Pancreas (tissue), 10 donors: ENCODE measurements around the gene ZNF438. TPM values are rescaled to one million over a fixed set of nuclear protein-coding genes. Genes with fewer than 3 reads are reported as not detected.
A peak's percentile ranks its signal among the peaks of the same experiment; 100 is the strongest.

Source experiments
- ATAC-seq, 4 donors: fragments of 200-7000 bp; cut with Tn5 transposase; one replicate each; pipeline versions ENCODE4 v1.8.0 to v1.9.1; 2020; ENCODE audit warnings: mild to moderate bottlenecking in 4 of 4, moderate library complexity in 4 of 4
- DNase-seq, 6 donors: peaks; one replicate each; pipeline ENCODE4 v3.0.0-alpha.2; 2020
- FAIRE-seq: peaks from 2 replicates; lab custom pipeline; 2012; peaks lifted over from hg19 to GRCh38; lab: Jason Lieb, UNC
- H3K27ac ChIP-seq, 4 donors: fragments of 200-600 bp; sonication (generic); 1 replicate in 3 of 4; 2 replicates in 1 of 4; pipeline versions ENCODE4 v1.5.0 to v1.8.0; 2020
- H3K27me3 ChIP-seq, 4 donors: fragments of 200-600 bp; one replicate each; pipeline ENCODE4 v1.8.0; 2021
- H3K36me3 ChIP-seq, 3 donors: fragments of 200-600 bp; sonication (generic) in 1 of 3; one replicate each; pipeline versions ENCODE4 v1.5.0 to v1.8.0; 2020 to 2021
- H3K4me1 ChIP-seq, 3 donors: fragments of 200-600 bp; one replicate each; pipeline ENCODE4 v1.8.0; 2021
- H3K4me3 ChIP-seq, 4 donors: fragments of 200-600 bp; sonication (generic) in 2 of 4; one replicate each; pipeline versions ENCODE4 v1.5.0 to v1.8.0; 2020 to 2021
- H3K9me3 ChIP-seq, 4 donors: fragments of 200-600 bp; one replicate each; pipeline ENCODE4 v1.8.0; 2021
- whole genome bisulfite sequencing, 2 donors: extraction: QIAGEN DNeasy Blood & Tissue Kit; methylation state at CpG; one replicate each; pipeline ENCODE4 v1.1.7; 2013; 5-methylcytosine and 5-hydroxymethylcytosine counted together
- intact Hi-C, 3 donors: fragments of 100-400 bp; cut with DNase I; formaldehyde crosslinking; loops; one replicate each; pipeline versions ENCODE4 v1.11.1 to v1.14.2; 2022
- polyA plus RNA-seq, 2 donors: library from polyadenylated mRNA; stranded (reverse); fragments of 200-250 nt; gene quantifications; one replicate each; pipeline ENCODE4 v1.2.3, GENCODE V29; 2013
- total RNA-seq, 6 donors: library from RNA; stranded (reverse); fragmentation: NEBNext Ultra II Directional in 4 of 6; extraction: Animal tissue kit (Norgen Biotek cat#: 25700) in 4 of 6; gene quantifications; one replicate each; pipeline versions ENCODE4 v1.2.1 to v1.2.4, GENCODE V29; 2021 to 2023
- TF ChIP-seq, protein P1 (sequence below), 4 donors: fragments of 200-600 bp; sonication (generic) in 3 of 4; IDR thresholded peaks; one replicate each; pipeline versions ENCODE4 v1.5.0 to v1.8.0; 2021; ENCODE audit warnings: antibody characterized with exemption in 4 of 4
- donor health status: healthy with polysubstance abuse.
- donor health status: DM: no; HTN: no; CAD: no; lungs with moderate emphysema.
- donor health status: DM: no; HTN: no; CAD: no.
- donor health status: control.
- donor health status: control.
- donor health status: Bipolar disorder and iron deficiency.
- donor health status: DM: yes; HTN: yes; CAD: no.
- donor health status: DM: no; HTN: no; CAD: no.
- donor health status: DM: no; HTN: no; CAD: no.
- donor health status: DM: yes; HTN: yes; CAD: no.

ZNF438 gene
- total and polyA plus RNA-seq, 8 donors: 1.5 to 4.8 (median 2.5) TPM

DNA sequence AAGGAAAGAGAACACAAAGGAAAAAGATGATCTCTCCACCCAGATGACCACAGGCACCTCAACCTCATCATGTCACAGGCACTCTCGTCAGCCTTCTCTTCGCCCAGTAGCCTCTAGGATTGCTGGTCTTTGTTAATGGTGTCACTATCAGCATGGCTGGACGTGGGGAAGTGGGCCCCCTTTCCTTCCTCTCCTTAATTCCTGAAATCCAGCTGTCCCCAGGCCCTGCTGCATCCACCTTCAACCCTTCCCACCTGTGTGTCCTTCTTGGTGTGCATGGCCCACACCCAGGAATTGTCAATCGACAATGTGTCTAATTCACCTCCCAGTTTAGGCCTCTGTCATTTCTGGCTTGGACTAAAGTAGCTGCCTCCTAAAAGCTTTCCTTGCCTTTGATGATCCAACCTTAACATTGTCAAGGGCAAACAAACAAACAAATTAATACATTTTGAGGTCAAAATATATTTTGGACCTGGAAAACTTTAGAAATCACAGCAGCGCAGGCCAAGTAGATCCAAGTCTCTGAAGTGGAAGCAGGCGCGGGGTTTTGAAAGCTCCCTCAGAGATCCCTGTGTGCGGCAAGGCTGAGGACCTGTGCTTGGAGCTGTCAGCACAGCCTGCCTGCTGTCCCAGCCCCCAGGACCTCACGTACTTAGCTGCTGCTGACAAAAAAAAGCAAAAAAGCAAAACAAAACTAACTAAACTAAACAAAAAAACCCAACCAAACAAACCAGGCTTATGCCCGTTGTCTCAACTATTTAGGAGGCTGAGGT lies 208.8 kb downstream of the ZNF438 start:
- intact Hi-C loops: no loop called here
- FAIRE-seq (no peak), DNase-seq (no peak), ATAC-seq (no peak)
- 82 to 84% methylated on average over 10 of the region's 10 CpGs for whole genome bisulfite sequencing, 2 donors
- no peaks in the 10 kb centered on the region for H3K27me3 ChIP-seq
- H3K4me3 ChIP-seq: no peak overlapping the region
- H3K4me1 ChIP-seq: no peaks in the 10 kb centered on the region
- no peaks in the 10 kb centered on the region for H3K9me3 ChIP-seq
- no peak overlapping the region for H3K27ac ChIP-seq
- TF ChIP-seq, protein P1, sequence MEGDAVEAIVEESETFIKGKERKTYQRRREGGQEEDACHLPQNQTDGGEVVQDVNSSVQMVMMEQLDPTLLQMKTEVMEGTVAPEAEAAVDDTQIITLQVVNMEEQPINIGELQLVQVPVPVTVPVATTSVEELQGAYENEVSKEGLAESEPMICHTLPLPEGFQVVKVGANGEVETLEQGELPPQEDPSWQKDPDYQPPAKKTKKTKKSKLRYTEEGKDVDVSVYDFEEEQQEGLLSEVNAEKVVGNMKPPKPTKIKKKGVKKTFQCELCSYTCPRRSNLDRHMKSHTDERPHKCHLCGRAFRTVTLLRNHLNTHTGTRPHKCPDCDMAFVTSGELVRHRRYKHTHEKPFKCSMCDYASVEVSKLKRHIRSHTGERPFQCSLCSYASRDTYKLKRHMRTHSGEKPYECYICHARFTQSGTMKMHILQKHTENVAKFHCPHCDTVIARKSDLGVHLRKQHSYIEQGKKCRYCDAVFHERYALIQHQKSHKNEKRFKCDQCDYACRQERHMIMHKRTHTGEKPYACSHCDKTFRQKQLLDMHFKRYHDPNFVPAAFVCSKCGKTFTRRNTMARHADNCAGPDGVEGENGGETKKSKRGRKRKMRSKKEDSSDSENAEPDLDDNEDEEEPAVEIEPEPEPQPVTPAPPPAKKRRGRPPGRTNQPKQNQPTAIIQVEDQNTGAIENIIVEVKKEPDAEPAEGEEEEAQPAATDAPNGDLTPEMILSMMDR (IDR thresholded peaks at IDR 0.05): no peak
- H3K36me3 ChIP-seq: no peaks in the 10 kb centered on the region

GRCh38 chr10:30821994-30822692 lies 209.5 kb downstream of the ZNF438 start:
- no peak for FAIRE-seq
- WGBS, 2 donors: 83% methylated on average over 17 of the region's 17 CpGs
- no peak overlapping the region for H3K4me3 ChIP-seq
- TF ChIP-seq, protein P1 (IDR thresholded peaks at IDR 0.05): no peak
- no peaks in the 10 kb centered on the region for H3K36me3 ChIP-seq
- no peaks in the 10 kb centered on the region for H3K9me3 ChIP-seq
- ATAC-seq: no peak
- H3K27ac ChIP-seq: no peak overlapping the region
- no peak for DNase-seq
- H3K27me3 ChIP-seq: no peaks in the 10 kb centered on the region
- no peaks in the 10 kb centered on the region for H3K4me1 ChIP-seq
- intact Hi-C loops: no loop called here

DNA sequence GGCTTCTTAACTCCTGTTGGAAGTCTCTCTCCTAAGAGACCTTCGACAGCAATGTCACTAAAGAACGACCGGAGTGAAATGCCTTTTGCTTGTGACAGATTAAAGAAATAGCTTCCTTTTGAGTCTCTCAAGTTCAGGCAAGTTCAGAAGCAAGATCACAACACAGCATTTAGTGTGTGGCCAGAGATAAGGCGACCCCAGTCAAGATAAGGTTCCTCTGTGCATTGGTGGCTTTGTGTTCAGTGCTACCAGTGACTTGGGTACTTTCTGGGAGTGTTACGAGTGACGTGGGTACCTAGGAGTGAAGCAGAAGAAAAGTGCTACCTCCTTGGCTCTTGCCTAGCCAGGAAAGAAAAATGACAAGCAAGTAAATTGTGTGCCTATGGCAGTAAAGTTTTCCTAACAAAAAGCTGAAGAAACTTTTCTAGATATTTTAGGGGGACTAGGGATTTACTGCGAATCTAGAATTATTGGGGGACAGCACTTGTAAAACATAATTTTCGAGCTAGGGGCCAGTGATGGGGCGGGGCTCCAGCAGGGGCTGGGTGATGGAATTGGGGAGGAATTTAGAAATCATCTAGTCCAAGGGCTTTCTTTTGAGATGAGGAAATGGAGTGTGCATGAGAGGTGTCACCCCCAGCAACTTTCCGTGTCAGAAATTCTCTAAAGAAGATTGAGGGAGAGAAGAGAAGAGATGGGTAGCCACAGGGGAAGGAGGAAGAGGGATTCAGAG lies 210.2 kb downstream of the ZNF438 start:
- H3K9me3 ChIP-seq: no peaks in the 10 kb centered on the region
- FAIRE-seq: no peak
- intact Hi-C loops: no loop called here
- WGBS, 2 donors: 61 to 63% methylated on average over 10 of the region's 10 CpGs
- DNase-seq: no peak
- TF ChIP-seq, protein P1 (IDR thresholded peaks at IDR 0.05): no peak
- no peaks in the 10 kb centered on the region for H3K4me1 ChIP-seq
- no peaks in the 10 kb centered on the region for H3K27me3 ChIP-seq
- H3K36me3 ChIP-seq: no peaks in the 10 kb centered on the region
- no peak overlapping the region for H3K27ac ChIP-seq
- H3K4me3 ChIP-seq: no peak overlapping the region
- ATAC-seq: no peak

- no peak overlapping the region for H3K27ac ChIP-seq
- H3K36me3 ChIP-seq: no peaks in the 10 kb centered on the region
- 56 to 69% methylated on average over 10 of the region's 10 CpGs for WGBS, 2 donors
- no peak for DNase-seq
- no peaks in the 10 kb centered on the region for H3K9me3 ChIP-seq
- FAIRE-seq: no peak
- no peaks in the 10 kb centered on the region for H3K4me1 ChIP-seq
- TF ChIP-seq, protein P1 (IDR thresholded peaks at IDR 0.05): no peak
- ATAC-seq: peak in 2 of 4 donors; percentile 24 to 29
- H3K4me3 ChIP-seq: no peak overlapping the region
- intact Hi-C loops: no loop called here
- no peaks in the 10 kb centered on the region for H3K27me3 ChIP-seq
These were observed 211.2 kb downstream of the ZNF438 start for GRCh38 chr10:30820261-30820991.
